OCI-LY1 (cell line): Measurements from ENCODE around the gene MRPS6.

Experiments
- H2AFZ ChIP-seq: fragments of 200-600 bp; sonication (generic), shearing (Covaris generic); 2 replicates; pipeline ENCODE4 v1.6.0; 2014; ENCODE audit warnings: antibody characterized with exemption, mild to moderate bottlenecking, low read length
- H3F3A ChIP-seq: fragments of 200-600 bp; sonication (generic), shearing (Covaris generic); 2 replicates; pipeline ENCODE4 v1.6.0; 2014; ENCODE audit warnings: mild to moderate bottlenecking, antibody characterized with exemption, low read length, moderate library complexity; ENCODE audit not compliant: insufficient read depth
- H3K27ac ChIP-seq: fragments of 200-600 bp; sonication (generic); 2 replicates; pipeline ENCODE4 v1.5.1; 2014; ENCODE audit warnings: low read length, mixed run types, mild to moderate bottlenecking, low read depth; ENCODE audit not compliant: poor library complexity, severe bottlenecking
- H3K27me3 ChIP-seq: fragments of 200-600 bp; sonication (generic); 2 replicates; pipeline ENCODE4 v1.6.0; 2014; ENCODE audit warnings: antibody characterized with exemption, mild to moderate bottlenecking, low read length, moderate library complexity; ENCODE audit not compliant: insufficient read depth
- H3K36me3 ChIP-seq: fragments of 200-600 bp; sonication (generic); 2 replicates; pipeline ENCODE4 v1.6.1; 2014; ENCODE audit warnings: mild to moderate bottlenecking, antibody characterized with exemption, low read length, moderate library complexity, mixed read lengths; ENCODE audit not compliant: insufficient read depth
- H3K4me1 ChIP-seq: fragments of 200-600 bp; sonication (generic); 2 replicates; pipeline ENCODE4 v1.5.1; 2014; ENCODE audit warnings: mild to moderate bottlenecking, low read length, moderate library complexity; ENCODE audit not compliant: insufficient read depth, severe bottlenecking
- H3K4me2 ChIP-seq: fragments of 200-600 bp; sonication (generic), shearing (Covaris generic); 2 replicates; pipeline ENCODE4 v1.6.1; 2014; ENCODE audit warnings: low read length
- H3K4me3 ChIP-seq: fragments of 200-600 bp; sonication (generic); 2 replicates; pipeline ENCODE4 v1.5.1; 2014; ENCODE audit warnings: low read length, low read depth, mild to moderate bottlenecking, mixed read lengths; ENCODE audit not compliant: poor library complexity, severe bottlenecking
- H3K79me2 ChIP-seq: fragments of 200-600 bp; shearing (Covaris generic); 2 replicates; pipeline ENCODE4 v1.6.1; 2016; ENCODE audit warnings: mixed run types, low read length, mixed read lengths; ENCODE audit not compliant: insufficient read depth
- H3K9ac ChIP-seq: fragments of 200-600 bp; sonication (generic), shearing (Covaris generic); 2 replicates; pipeline ENCODE4 v1.6.1; 2014; ENCODE audit warnings: mild to moderate bottlenecking, low read length, mixed read lengths
- H3K9me2 ChIP-seq: fragments of 200-600 bp; sonication (generic), shearing (Covaris generic); 2 replicates; pipeline ENCODE4 v1.6.1; 2014; ENCODE audit warnings: low read depth, mild to moderate bottlenecking, low read length, mixed read lengths
- H3K9me3 ChIP-seq: fragments of 200-600 bp; shearing (Covaris generic); 2 replicates; pipeline ENCODE4 v1.6.1; 2014; ENCODE audit warnings: low read length, mixed read lengths
- H4K20me1 ChIP-seq: fragments of 200-600 bp; sonication (generic), shearing (Covaris generic); 2 replicates; pipeline ENCODE4 v1.6.0; 2016; ENCODE audit warnings: mild to moderate bottlenecking, low read length; ENCODE audit not compliant: insufficient read depth
- EZH2 ChIP-seq: fragments of 200-600 bp; sonication (generic), shearing (Covaris generic); IDR thresholded peaks from 2 replicates; pipeline ENCODE4 v1.8.0; 2017; ENCODE audit warnings: borderline replicate concordance, mixed run types, mild to moderate bottlenecking, antibody characterized with exemption, low read length, moderate library complexity, mixed read lengths
- TF ChIP-seq, protein P1 (sequence below): fragments of 200-600 bp; sonication (generic), shearing (Covaris generic); IDR thresholded peaks from 2 replicates; pipeline ENCODE4 v1.5.1; 2017; ENCODE audit warnings: mild to moderate bottlenecking, antibody characterized with exemption, low read length, moderate library complexity, mixed read lengths

Gene MRPS6

DNA sequence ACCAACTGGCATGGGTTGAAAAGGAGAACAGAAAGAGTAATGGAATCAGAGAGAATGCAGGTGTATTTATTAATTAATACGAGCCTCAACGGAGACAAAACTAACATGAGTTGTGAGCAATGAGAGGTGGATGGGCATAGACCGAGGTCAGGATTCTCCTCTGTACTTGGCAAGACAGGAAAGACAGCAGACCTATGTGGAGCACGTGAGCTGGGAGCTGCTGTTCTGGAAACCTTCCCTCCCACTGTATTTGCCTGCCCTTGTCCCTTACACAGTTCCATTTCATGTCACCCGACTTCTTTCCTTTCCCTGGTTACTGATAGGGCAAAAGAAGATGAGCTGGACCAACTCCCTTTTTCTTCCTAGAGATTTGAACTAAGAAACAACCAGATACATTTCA is 110.9 kb downstream of the MRPS6 start:
- Histone ChIP-seq H3K36me3 (no peaks in the 10 kb centered on the region), H3K4me3 (no peak overlapping the region), H2AFZ (no peak overlapping the region), H3K9ac (no peak overlapping the region), H3K27me3 (no peaks in the 10 kb centered on the region), H4K20me1 (no peaks in the 10 kb centered on the region), H3K4me2 (no peak overlapping the region), H3K4me1 (no peaks in the 10 kb centered on the region), H3K79me2 (no peaks in the 10 kb centered on the region), H3F3A (no peaks in the 10 kb centered on the region), H3K27ac (no peak overlapping the region), H3K9me3 (no peaks in the 10 kb centered on the region), H3K9me2 (no peaks in the 10 kb centered on the region)
- TF ChIP-seq EZH2: no peak
- TF ChIP-seq, protein P1, sequence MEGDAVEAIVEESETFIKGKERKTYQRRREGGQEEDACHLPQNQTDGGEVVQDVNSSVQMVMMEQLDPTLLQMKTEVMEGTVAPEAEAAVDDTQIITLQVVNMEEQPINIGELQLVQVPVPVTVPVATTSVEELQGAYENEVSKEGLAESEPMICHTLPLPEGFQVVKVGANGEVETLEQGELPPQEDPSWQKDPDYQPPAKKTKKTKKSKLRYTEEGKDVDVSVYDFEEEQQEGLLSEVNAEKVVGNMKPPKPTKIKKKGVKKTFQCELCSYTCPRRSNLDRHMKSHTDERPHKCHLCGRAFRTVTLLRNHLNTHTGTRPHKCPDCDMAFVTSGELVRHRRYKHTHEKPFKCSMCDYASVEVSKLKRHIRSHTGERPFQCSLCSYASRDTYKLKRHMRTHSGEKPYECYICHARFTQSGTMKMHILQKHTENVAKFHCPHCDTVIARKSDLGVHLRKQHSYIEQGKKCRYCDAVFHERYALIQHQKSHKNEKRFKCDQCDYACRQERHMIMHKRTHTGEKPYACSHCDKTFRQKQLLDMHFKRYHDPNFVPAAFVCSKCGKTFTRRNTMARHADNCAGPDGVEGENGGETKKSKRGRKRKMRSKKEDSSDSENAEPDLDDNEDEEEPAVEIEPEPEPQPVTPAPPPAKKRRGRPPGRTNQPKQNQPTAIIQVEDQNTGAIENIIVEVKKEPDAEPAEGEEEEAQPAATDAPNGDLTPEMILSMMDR: no peak

DNA sequence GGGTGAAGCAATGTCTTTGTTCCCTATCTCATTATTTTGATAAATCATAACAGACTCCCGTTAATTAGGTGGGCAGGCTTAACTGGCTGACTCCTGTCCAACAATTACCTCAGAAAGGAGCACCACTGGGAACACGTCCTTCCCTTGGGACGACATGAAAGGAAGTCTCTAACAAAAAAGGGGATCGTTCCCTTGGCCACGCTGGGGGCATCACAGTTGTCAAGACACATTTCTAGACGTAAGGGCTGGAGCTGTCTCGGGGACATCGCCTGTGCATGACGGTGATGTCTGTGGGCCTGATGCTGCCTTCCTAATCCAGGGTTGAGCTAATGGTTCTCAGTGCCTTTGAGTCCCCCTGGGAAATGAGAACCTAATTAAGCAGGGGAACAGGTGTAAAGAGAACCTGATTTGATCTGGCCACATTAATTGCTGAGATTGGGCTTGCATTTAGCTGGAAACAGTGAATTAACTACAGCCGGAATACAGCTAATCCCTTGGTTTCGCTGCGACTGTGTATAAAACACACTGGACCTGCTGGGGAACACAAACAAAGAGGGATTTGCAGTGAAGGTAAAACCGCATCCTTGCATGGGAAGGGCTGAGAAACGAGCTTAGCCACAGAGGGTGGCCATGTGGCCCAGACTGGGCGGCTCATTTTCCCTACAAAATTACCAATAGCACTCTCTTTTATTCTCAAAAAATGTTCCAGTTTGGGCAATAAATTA is 111.8 kb downstream of the MRPS6 start:
- no peaks in the 10 kb centered on the region for H3K27me3 ChIP-seq
- no peak overlapping the region for H3K4me2 ChIP-seq
- no peaks in the 10 kb centered on the region for H3F3A ChIP-seq
- no peaks in the 10 kb centered on the region for H3K36me3 ChIP-seq
- no peaks in the 10 kb centered on the region for H3K9me2 ChIP-seq
- no peaks in the 10 kb centered on the region for H4K20me1 ChIP-seq
- H3K4me3 ChIP-seq: no peak overlapping the region
- H3K4me1 ChIP-seq: no peaks in the 10 kb centered on the region
- no peak overlapping the region for H3K9ac ChIP-seq
- H3K79me2 ChIP-seq: no peaks in the 10 kb centered on the region
- H3K27ac ChIP-seq: no peak overlapping the region
- TF ChIP-seq EZH2: no peak
- TF ChIP-seq, protein P1: no peak
- H3K9me3 ChIP-seq: no peaks in the 10 kb centered on the region
- H2AFZ ChIP-seq: no peak overlapping the region

DNA sequence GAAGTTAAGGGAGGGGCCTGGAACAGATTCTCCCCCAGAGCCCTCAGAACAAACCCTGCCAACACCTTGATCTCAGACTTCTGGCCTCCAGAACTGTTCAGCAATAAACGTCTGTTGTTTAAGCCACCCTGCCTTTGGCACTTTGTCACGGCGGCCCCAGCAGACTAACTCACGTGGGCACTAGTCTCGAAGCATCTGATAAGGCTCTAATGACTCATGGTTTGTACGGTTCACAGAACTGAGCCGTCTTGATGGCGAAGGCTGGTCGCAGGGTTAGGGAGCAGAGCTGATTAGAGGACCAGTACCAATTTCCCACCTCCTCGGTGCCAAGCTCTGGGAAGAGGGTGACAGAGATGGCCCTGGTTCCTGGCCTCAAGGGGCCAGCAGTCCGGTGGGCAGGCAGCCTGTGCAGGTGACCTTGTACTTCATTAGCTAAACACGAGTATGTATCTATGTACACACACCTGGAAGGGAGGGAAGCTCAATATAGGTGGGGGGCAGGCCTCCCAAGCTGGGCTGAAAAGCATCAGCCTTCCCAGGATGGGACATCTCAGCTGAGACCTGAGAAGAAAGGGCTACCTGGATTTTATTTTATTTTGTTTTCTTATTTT is 112.8 kb downstream of the MRPS6 start:
- Histone ChIP-seq H3K4me1 (no peaks in the 10 kb centered on the region), H2AFZ (no peak overlapping the region), H3K4me3 (no peak overlapping the region), H3F3A (no peaks in the 10 kb centered on the region), H3K9ac (no peak overlapping the region), H3K36me3 (no peaks in the 10 kb centered on the region), H3K27ac (no peak overlapping the region), H3K27me3 (no peaks in the 10 kb centered on the region), H3K4me2 (no peak overlapping the region), H3K9me2 (no peaks in the 10 kb centered on the region), H4K20me1 (no peaks in the 10 kb centered on the region), H3K79me2 (no peaks in the 10 kb centered on the region), H3K9me3 (no peaks in the 10 kb centered on the region)
- TF ChIP-seq, protein P1: no peak
- TF ChIP-seq EZH2: no peak
